ENCODE results near the gene DCLK2. TPM values are rescaled to one million over a fixed set of nuclear protein-coding genes. Genes with fewer than 3 reads are reported as not detected.

DCLK2 gene
- total and polyA plus RNA-seq, 12 donors, result 4.1 to 33.4 (median 16.7) TPM

- intact Hi-C loops (cut with DNase I), result no loop called here
- DNase-seq (no peak), ATAC-seq (peak in 3 of 8 donors; percentile 14 to 41 (median 26))
- Histone ChIP-seq H3K36me3 (peaks cover 0 to 10% (median 0%) of the 10 kb centered on the region in 9 donors), H3K4me3 (no peak overlapping the region), H3K27ac (peak overlapping the region in 2 of 10 donors; percentile 42 to 46), H3K27me3 (no peaks in the 10 kb centered on the region), H3K9me3 (peaks cover 0 to 50% (median 26%) of the 10 kb centered on the region in 11 donors), H3K4me1 (peaks cover 8 to 42% (median 31%) of the 10 kb centered on the region in 9 donors)
- TF ChIP-seq CTCF (IDR thresholded peaks at IDR 0.05), result no peak
- 85 to 86% methylated on average over 3 of the region's 3 CpGs for WGBS, 2 donors
Measured at GRCh38 chr4:150117629-150118028, 39.4 kb downstream of the DCLK2 start.

DNA sequence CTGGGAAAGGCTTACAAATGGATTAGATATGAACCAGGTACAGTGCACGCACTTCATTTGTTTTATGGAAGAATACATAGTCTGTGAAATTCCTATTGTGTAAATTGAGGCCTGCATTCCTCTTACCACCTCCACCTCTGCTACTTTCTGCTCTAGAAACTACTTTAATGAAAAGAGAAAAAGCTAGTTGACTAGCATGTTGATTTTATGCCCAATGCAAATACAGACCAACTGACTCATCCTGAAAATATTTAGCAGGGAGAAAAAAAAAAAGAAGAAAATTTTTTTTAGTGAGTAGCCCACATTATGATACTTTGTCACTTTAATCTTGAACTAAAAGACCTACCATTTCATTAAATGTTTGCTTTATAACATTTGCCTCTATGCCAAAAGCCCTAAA lies 41.2 kb downstream of the DCLK2 start:
- intact Hi-C loops (cut with DNase I), result no loop called here
- peaks cover 0 to 11% (median 0%) of the 10 kb centered on the region in 9 donors for H3K36me3 ChIP-seq
- TF ChIP-seq CTCF (IDR thresholded peaks at IDR 0.05), result no peak
- WGBS, 2 donors, result 94 to 97% methylated on average over 1 of the region's 1 CpG
- H3K9me3 ChIP-seq, result peaks cover 0 to 35% (median 15%) of the 10 kb centered on the region in 11 donors
- no peak overlapping the region for H3K27ac ChIP-seq
- ATAC-seq, result no peak
- H3K4me1 ChIP-seq, result peaks cover 8 to 42% (median 31%) of the 10 kb centered on the region in 9 donors
- no peaks in the 10 kb centered on the region for H3K27me3 ChIP-seq
- no peak overlapping the region for H3K4me3 ChIP-seq
- no peak for DNase-seq

DNA sequence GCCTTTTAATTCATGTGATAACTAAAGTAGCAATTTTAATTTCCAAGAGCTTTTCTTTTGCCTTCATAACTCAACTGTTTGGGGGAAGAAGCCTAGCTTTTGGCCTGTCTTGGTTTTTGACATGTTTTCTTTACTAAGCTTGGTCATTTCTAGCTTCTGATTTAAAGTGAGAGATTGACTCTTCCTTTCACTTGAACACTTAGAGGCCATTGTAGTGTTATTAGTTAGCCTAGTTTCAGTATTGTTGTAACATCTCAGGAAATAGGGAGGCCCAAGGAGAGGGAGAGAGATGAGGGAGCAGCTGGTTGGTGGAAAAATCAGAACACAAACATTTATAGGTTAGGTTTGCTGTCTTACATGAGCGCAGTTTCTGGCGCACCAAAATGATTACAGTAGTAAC lies 44.8 kb downstream of the DCLK2 start:
- DNase-seq (no peak), ATAC-seq (no peak)
- no peak for TF ChIP-seq CTCF (IDR thresholded peaks at IDR 0.05)
- Histone ChIP-seq H3K4me3 (no peak overlapping the region), H3K27me3 (no peaks in the 10 kb centered on the region), H3K4me1 (peaks cover 4 to 38% (median 27%) of the 10 kb centered on the region in 9 donors), H3K9me3 (peaks cover 0 to 23% (median 8%) of the 10 kb centered on the region in 11 donors), H3K36me3 (peaks cover 0 to 11% (median 0%) of the 10 kb centered on the region in 9 donors), H3K27ac (no peak overlapping the region)
- WGBS, 2 donors, result 98 to 100% methylated on average over 2 of the region's 2 CpGs
- intact Hi-C loops (cut with DNase I), result no loop called here

- Histone ChIP-seq H3K36me3 (peaks cover 0 to 11% (median 0%) of the 10 kb centered on the region in 9 donors), H3K4me3 (no peak overlapping the region), H3K27me3 (no peaks in the 10 kb centered on the region), H3K27ac (no peak overlapping the region), H3K4me1 (peaks cover 4 to 44% (median 27%) of the 10 kb centered on the region in 9 donors), H3K9me3 (peaks cover 0 to 23% (median 8%) of the 10 kb centered on the region in 11 donors)
- DNase-seq (no peak), ATAC-seq (no peak)
- intact Hi-C loops (cut with DNase I), result no loop called here
- 88% methylated on average over 10 of the region's 10 CpGs for WGBS, 2 donors
- no peak for TF ChIP-seq CTCF (IDR thresholded peaks at IDR 0.05)
Measured at GRCh38 chr4:150123796-150124677, 45.8 kb downstream of the DCLK2 start.

Measured in heart right ventricle (tissue), 16 donors.